Activated CD8-positive, alpha-beta memory T cell treated with anti-CD3 and anti-CD28 coated beads, Interleukin-2, amount 10 ng/mL, durations not matched to agents 7 days and 5 days (primary cell): ENCODE measurements around the gene PADI2. TPM values are rescaled to one million over a fixed set of nuclear protein-coding genes. Genes with fewer than 3 reads are reported as not detected.

Experiments used
- ATAC-seq: fragments of 150-1000 bp; cut with Tn5 transposase; one replicate; pipeline ENCODE4 v1.10.0; 2021; ENCODE audit warnings: moderate library complexity
- CTCF ChIA-PET: fragments of 350-600 bp; sonication (Branson Sonifier 250); formaldehyde crosslinking; loops from one replicate; lab custom pipeline; 2021; ENCODE audit warnings: antibody characterized with exemption; lab: Charles Lee
- DNase-seq: peaks from one replicate; pipeline ENCODE4 v3.0.0-alpha.2; 2020
- H3K27ac Mint-ChIP-seq: one replicate; pipeline ENCODE4 v1.8.0; 2021; ENCODE audit warnings: mild to moderate bottlenecking, mixed read lengths
- H3K27me3 Mint-ChIP-seq: one replicate; pipeline ENCODE4 v1.8.0; 2021; ENCODE audit warnings: mixed read lengths
- H3K36me3 Mint-ChIP-seq: one replicate; pipeline ENCODE4 v1.8.0; 2021; ENCODE audit warnings: mild to moderate bottlenecking, mixed read lengths
- H3K4me1 Mint-ChIP-seq: one replicate; pipeline ENCODE4 v1.8.0; 2021; ENCODE audit warnings: mixed read lengths
- H3K4me3 Mint-ChIP-seq: one replicate; pipeline ENCODE4 v1.8.0; 2021; ENCODE audit warnings: mild to moderate bottlenecking, moderate library complexity, mixed read lengths
- H3K9me3 Mint-ChIP-seq: one replicate; pipeline ENCODE4 v1.8.0; 2022; ENCODE audit warnings: low read depth, mixed read lengths
- total RNA-seq, 2 experiments: library from RNA; stranded (reverse); gene quantifications; one replicate each; pipeline ENCODE4 v1.2.3, GENCODE V29; 2021

PADI2 gene
- total RNA-seq, 2 experiments from 2014 or later, result 0.09 to 0.23 TPM

DNA sequence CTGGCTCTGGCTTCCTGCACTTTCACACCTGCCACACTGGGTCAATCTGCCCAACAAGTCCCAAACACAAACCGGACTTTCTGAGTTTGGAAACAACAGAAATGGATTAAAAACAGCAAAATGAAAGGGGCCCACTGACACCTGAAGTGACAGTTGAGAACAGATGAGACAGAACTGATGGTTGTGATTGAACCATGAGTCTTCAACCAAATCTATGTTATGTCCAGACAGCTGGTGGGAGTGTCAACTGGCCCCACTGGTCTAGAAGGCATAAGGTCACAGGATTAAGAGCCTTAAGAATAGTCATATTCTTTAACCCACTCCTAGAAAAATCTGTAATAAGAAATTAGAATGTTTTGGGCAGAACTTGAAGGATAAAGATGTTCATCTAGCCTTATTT, 94.5 kb downstream of the PADI2 start:
- peaks cover 9% of the 10 kb centered on the region for H3K4me1 Mint-ChIP-seq
- CTCF ChIA-PET, result no interaction called here
- no peak for DNase-seq
- no peaks in the 10 kb centered on the region for H3K27me3 Mint-ChIP-seq
- no peak overlapping the region for H3K27ac Mint-ChIP-seq
- no peak overlapping the region for H3K4me3 Mint-ChIP-seq
- no peaks in the 10 kb centered on the region for H3K9me3 Mint-ChIP-seq
- H3K36me3 Mint-ChIP-seq, result peaks cover 36% of the 10 kb centered on the region
- no peak for ATAC-seq

DNA sequence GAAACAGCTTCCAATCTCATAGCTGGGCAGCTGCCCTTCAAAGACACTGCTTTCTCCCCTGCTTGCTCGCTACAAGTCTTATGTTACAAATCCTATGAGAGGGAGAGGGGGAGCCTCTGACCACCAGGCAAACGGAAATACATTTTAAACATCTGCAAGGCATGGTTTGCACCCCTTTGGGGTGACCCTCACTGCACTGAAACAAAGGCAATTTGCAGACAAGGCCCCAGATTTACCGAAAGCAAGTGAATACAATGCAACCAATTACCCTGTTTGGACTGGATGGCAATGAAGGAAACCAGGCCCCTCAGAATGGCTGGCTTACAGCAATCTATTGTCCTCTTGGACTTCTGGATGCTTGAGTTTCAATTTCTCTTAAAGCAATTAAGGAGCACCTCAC, 95.7 kb downstream of the PADI2 start:
- ATAC-seq, result no peak
- H3K4me3 Mint-ChIP-seq, result no peak overlapping the region
- no peaks in the 10 kb centered on the region for H3K27me3 Mint-ChIP-seq
- H3K4me1 Mint-ChIP-seq, result peaks cover 18% of the 10 kb centered on the region
- peaks cover 39% of the 10 kb centered on the region for H3K36me3 Mint-ChIP-seq
- no peak for DNase-seq
- CTCF ChIA-PET, result no interaction called here
- H3K9me3 Mint-ChIP-seq, result no peaks in the 10 kb centered on the region
- no peak overlapping the region for H3K27ac Mint-ChIP-seq

DNA sequence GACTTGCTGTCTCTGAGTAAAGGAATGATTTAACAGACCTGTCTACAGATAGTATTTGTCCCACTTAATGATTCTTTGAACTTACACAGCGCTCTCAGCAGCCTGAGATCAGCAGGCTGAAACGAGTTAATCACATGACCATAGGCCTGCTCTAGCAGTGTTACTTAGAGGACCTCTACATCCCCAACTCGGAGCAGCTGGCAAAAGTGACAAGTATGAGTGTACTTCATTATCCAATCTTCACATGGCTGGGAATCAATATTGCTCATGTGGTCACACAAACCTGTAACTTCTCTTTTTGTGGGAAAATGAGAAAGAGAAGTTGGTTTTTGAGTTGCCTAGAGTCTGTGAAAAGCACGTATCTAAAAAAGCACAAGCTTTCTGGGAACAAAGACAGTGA, 96.1 kb downstream of the PADI2 start:
- Mint-ChIP-seq H3K9me3 (no peaks in the 10 kb centered on the region), H3K4me3 (no peak overlapping the region), H3K27me3 (no peaks in the 10 kb centered on the region), H3K27ac (no peak overlapping the region), H3K36me3 (peaks cover 39% of the 10 kb centered on the region), H3K4me1 (peaks cover 22% of the 10 kb centered on the region)
- DNase-seq, result no peak
- no peak for ATAC-seq
- CTCF ChIA-PET, result no interaction called here

DNA sequence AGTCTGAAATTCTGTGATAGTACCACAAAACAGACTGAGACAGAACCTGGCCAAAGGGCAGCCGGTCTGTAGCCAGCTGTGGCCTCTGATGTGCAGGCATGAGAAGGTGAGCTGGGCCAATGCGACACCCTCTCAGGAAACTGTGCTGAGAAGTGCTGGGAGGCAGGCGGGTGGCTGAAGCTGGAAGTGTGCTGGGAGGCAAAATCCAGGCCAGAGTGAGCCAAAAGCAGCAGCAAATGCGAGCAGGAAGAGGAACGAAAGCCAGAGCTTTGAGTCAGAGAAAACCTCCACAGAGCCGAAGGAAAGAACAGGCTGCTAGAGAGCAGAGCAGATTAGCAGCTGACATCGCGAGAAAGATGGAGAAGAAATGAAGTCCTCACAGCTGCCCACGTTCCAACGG, 97.4 kb downstream of the PADI2 start:
- no peak for ATAC-seq
- H3K4me3 Mint-ChIP-seq, result no peak overlapping the region
- no peak for DNase-seq
- CTCF ChIA-PET, result interaction anchor here (1.3 kb wide), 1 partner anchor 70 kb away, joined by 3 read pairs; no protein-coding TSS in a partner anchor
- H3K4me1 Mint-ChIP-seq, result peaks cover 23% of the 10 kb centered on the region
- no peaks in the 10 kb centered on the region for H3K27me3 Mint-ChIP-seq
- H3K9me3 Mint-ChIP-seq, result no peaks in the 10 kb centered on the region
- peaks cover 32% of the 10 kb centered on the region for H3K36me3 Mint-ChIP-seq
- no peak overlapping the region for H3K27ac Mint-ChIP-seq

DNA sequence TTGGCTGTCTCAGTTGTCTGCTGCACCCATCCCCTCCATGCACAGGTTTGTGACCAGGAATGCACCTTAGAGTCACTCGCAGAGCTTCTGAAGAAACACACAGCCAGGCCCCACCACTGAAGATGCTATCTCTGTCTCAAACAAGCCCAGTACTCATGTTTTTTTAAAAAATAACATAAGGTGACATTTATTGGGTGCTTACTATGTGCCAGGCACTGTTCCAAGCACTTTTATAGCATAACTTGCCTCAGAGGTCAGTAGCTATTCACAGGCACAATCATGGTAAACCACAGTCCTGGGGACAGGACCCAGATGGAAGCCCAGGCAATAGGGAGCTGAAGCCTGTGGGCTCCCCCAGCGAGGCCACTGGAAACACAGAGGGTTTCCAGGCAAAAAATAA, 98.7 kb downstream of the PADI2 start:
- Mint-ChIP-seq H3K27ac (no peak overlapping the region), H3K36me3 (peaks cover 31% of the 10 kb centered on the region)

DNA sequence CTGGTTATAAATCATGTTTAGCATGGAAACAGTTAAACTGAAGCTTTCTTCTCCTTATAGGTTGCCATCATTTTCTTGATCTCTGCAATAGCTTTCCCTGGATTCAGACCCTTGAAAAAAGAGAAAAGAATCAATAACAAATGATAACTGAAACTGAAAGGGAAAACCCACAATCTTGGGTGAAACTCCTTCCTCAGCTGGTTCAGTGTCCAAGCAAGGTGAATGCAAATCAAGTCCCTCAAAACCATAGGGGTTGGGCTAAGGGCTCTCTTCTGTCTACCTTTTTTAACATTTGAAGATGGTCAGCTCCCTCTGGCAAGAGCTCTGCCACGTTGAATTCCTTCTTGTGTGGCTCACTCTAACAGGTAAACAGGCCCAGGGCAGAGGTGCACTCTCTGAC, 100.4 kb downstream of the PADI2 start:
- Mint-ChIP-seq H3K9me3 (no peaks in the 10 kb centered on the region), H3K4me3 (no peak overlapping the region), H3K4me1 (peaks cover 24% of the 10 kb centered on the region), H3K27me3 (no peaks in the 10 kb centered on the region), H3K36me3 (peaks cover 28% of the 10 kb centered on the region), H3K27ac (peak overlapping the region; percentile 61)
- ATAC-seq, result peak; percentile 36
- CTCF ChIA-PET, result interaction anchor here (0.8 to 1.4 kb wide), 5 partner anchors 11 to 67 kb away, joined by 3 to 5 read pairs (median 3); no protein-coding TSS in a partner anchor
- DNase-seq, result no peak

More for the DNA sequence above, 98.7 kb downstream of the PADI2 start:
- H3K9me3 Mint-ChIP-seq, result no peaks in the 10 kb centered on the region
- no peaks in the 10 kb centered on the region for H3K27me3 Mint-ChIP-seq
- no peak overlapping the region for H3K4me3 Mint-ChIP-seq
- no peak for DNase-seq
- ATAC-seq, result no peak
- peaks cover 23% of the 10 kb centered on the region for H3K4me1 Mint-ChIP-seq
- CTCF ChIA-PET, result no interaction called here

DNA sequence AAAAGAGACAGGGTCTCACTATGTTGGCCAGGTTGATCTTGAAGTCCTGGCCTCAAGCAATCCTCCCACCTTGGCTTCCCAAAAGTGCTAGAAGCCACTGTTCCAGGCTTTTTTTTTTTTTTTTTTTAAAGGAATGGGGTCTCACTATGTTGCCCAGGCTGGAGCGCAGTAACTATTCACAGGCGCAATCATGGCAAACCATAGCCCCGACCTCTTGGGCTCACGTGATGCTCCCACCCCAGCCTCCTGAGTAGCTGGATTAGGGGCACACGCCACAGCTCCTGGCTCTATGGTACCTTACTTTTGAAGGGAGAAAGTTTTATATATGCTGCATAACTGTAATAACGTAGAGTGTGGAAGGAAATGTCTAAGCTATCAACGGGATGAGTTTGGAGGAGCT, 101.8 kb downstream of the PADI2 start:
- no peaks in the 10 kb centered on the region for H3K27me3 Mint-ChIP-seq
- H3K4me3 Mint-ChIP-seq, result no peak overlapping the region
- peaks cover 34% of the 10 kb centered on the region for H3K4me1 Mint-ChIP-seq
- no peak overlapping the region for H3K27ac Mint-ChIP-seq
- CTCF ChIA-PET, result interaction anchor here (1.3 kb wide), 1 partner anchor 66 kb away, joined by 5 read pairs; no protein-coding TSS in a partner anchor
- DNase-seq (no peak), ATAC-seq (no peak)
- H3K36me3 Mint-ChIP-seq, result peaks cover 24% of the 10 kb centered on the region
- H3K9me3 Mint-ChIP-seq, result no peaks in the 10 kb centered on the region

Other genes starting within 250 kb of the PADI2 start
- gene RNU1-2, start 223.5 kb downstream of the PADI2 start, total RNA-seq, result 1,000 to 10,000 TPM in 1 of 2 experiments, 100 to 1,000 TPM in 1; 922 to 3,744 TPM
- 10 to 100 TPM; 20.5 to 26.6 TPM for gene CROCC, start 197.5 kb downstream of the PADI2 start, total RNA-seq
- not detected for gene MFAP2, start 138.8 kb downstream of the PADI2 start, total RNA-seq
- 10 to 100 TPM; 49.2 to 52.9 TPM for gene ATP13A2, start 107.5 kb downstream of the PADI2 start, total RNA-seq
- 100 to 1,000 TPM; 108 TPM for gene SDHB, start 65.4 kb downstream of the PADI2 start, total RNA-seq
- gene PADI1, start 85.7 kb upstream of the PADI2 start, total RNA-seq, result not detected
- not detected for gene PADI3, start 129.6 kb upstream of the PADI2 start, total RNA-seq
- under 1 TPM; 0.41 to 0.45 TPM for gene PADI4, start 188.7 kb upstream of the PADI2 start, total RNA-seq